Thymus (tissue), 11 donors: Measurements from ENCODE around the gene SMG9. TPM values are rescaled to one million over a fixed set of nuclear protein-coding genes. Genes with fewer than 3 reads are reported as not detected.

ENCODE experiments used
- DNase-seq, 9 donors: peaks; one replicate each; pipeline ENCODE4 v3.0.0-alpha.2; 2013; ENCODE audit warnings: low spot score in 9 of 9, low read depth in 6 of 9, missing footprints in 1 of 9
- H3K27ac ChIP-seq, 2 donors: one replicate each; pipeline ENCODE4 v1.5.1; 2013; ENCODE audit warnings: control low read depth in 1 of 2, low read depth in 1 of 2, low read length in 1 of 2, mild to moderate bottlenecking in 1 of 2, moderate library complexity in 1 of 2
- H3K27me3 ChIP-seq, 2 donors: one replicate each; pipeline ENCODE4 v1.5.1; 2013; ENCODE audit warnings: low read length in 1 of 2; ENCODE audit not compliant: control insufficient read depth in 2 of 2, insufficient read depth in 1 of 2
- H3K36me3 ChIP-seq, 2 donors: one replicate each; pipeline ENCODE4 v1.5.1; 2013; ENCODE audit warnings: low read length in 1 of 2, mild to moderate bottlenecking in 1 of 2, moderate library complexity in 1 of 2; ENCODE audit not compliant: control insufficient read depth in 2 of 2, insufficient read depth in 2 of 2
- H3K4me1 ChIP-seq, 2 donors: one replicate each; pipeline ENCODE4 v1.5.1; 2013; ENCODE audit warnings: low read length in 2 of 2; ENCODE audit not compliant: control insufficient read depth in 2 of 2, insufficient read depth in 2 of 2
- H3K4me3 ChIP-seq, 2 donors: one replicate each; pipeline ENCODE4 v1.5.1; 2013; ENCODE audit warnings: low read length in 2 of 2, control low read depth in 1 of 2, mild to moderate bottlenecking in 1 of 2
- H3K9me3 ChIP-seq, 2 donors: one replicate each; pipeline ENCODE4 v1.5.1; 2013; ENCODE audit warnings: low read length in 1 of 2, mild to moderate bottlenecking in 1 of 2; ENCODE audit not compliant: control insufficient read depth in 2 of 2, insufficient read depth in 1 of 2
- WGBS: extraction: QIAGEN DNeasy Blood & Tissue Kit; methylation state at CpG from one replicate; pipeline ENCODE4 v1.1.7; 2013; 5-methylcytosine and 5-hydroxymethylcytosine counted together
- polyA plus RNA-seq: library from polyadenylated mRNA; stranded (reverse); fragments of 200-250 nt; gene quantifications from one replicate; pipeline ENCODE4 v1.2.3, GENCODE V29; 2013
- total RNA-seq: library from RNA; stranded (reverse); fragments of 120-200 nt; gene quantifications from one replicate; pipeline ENCODE4 v1.2.4, GENCODE V29; 2013
- donor health status: healthy.

Gene SMG9
- total and polyA plus RNA-seq, 2 donors = 16.0 to 36.9 TPM

DNA sequence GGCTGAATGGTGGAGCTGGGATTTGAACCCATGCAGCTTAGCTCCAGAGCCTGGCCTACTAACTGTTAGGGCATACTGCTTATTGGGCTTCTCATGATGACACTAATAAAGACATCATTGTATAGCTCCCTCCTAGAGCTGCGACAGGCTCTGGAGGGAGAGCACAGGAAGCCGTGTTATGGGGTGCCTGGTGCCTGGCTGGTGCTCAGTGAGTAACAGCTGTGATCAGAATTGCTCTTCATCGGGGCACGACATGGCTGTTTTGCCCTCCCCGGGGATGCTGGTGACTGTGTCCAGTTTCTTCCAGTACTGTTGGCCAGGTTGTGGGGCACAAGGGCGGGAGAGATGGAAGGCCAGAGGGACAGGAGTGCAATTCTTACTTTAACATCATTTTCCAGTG lies 42.4 kb upstream of the SMG9 start:
- H3K9me3 ChIP-seq = peaks cover 1 to 5% of the 10 kb centered on the region in 2 donors
- no peaks in the 10 kb centered on the region for H3K36me3 ChIP-seq
- no peak for DNase-seq
- 65% methylated on average over 6 of the region's 6 CpGs for WGBS
- no peak overlapping the region for H3K4me3 ChIP-seq
- H3K27ac ChIP-seq = no peak overlapping the region
- H3K4me1 ChIP-seq = peaks cover 3 to 6% of the 10 kb centered on the region in 2 donors
- peaks cover 0 to 35% of the 10 kb centered on the region in 2 donors for H3K27me3 ChIP-seq

GRCh38 chr19:43790587-43790986 lies 35.8 kb upstream of the SMG9 start:
- H3K27me3 ChIP-seq = peaks cover 0 to 3% of the 10 kb centered on the region in 2 donors
- 22% methylated on average over 3 of the region's 3 CpGs for WGBS
- no peak for DNase-seq
- H3K4me1 ChIP-seq = no peaks in the 10 kb centered on the region
- H3K36me3 ChIP-seq = no peaks in the 10 kb centered on the region
- H3K27ac ChIP-seq = no peak overlapping the region
- H3K9me3 ChIP-seq = no peaks in the 10 kb centered on the region
- no peak overlapping the region for H3K4me3 ChIP-seq

DNA sequence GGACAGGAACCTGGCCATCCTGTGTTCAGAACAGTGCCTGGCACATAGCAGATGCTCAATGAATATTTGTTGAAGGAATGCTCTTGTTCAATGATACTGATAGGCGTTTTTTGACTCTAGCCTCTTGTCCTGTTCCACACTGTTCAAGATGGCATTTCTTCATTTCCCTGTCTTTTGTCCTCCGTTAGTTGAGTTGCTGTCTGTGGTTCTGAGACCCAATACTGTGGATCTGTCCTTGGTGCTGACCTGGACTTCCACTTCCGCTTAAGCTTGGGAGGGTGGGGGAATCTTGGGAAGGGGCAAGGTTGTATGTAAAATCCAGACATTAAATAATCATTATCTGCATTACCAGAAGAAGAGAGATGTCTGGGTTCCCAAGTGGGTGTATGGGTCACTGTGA lies 34.3 kb upstream of the SMG9 start:
- no peaks in the 10 kb centered on the region for H3K9me3 ChIP-seq
- peak in 2 of 9 donors; percentile 34 to 54 for DNase-seq

GRCh38 chr19:43786665-43787064 lies 31.9 kb upstream of the SMG9 start:
- Histone ChIP-seq H3K27me3 (no peaks in the 10 kb centered on the region), H3K4me1 (peaks cover 15 to 23% of the 10 kb centered on the region in 2 donors), H3K9me3 (no peaks in the 10 kb centered on the region), H3K27ac (no peak overlapping the region), H3K4me3 (no peak overlapping the region), H3K36me3 (no peaks in the 10 kb centered on the region)
- WGBS = 74% methylated on average over 1 of the region's 1 CpG
- no peak for DNase-seq

More for the DNA sequence above, 34.3 kb upstream of the SMG9 start:
- no peak overlapping the region for H3K27ac ChIP-seq
- peaks cover 10 to 11% of the 10 kb centered on the region in 2 donors for H3K4me1 ChIP-seq
- H3K36me3 ChIP-seq = no peaks in the 10 kb centered on the region
- peaks cover 0 to 3% of the 10 kb centered on the region in 2 donors for H3K27me3 ChIP-seq
- H3K4me3 ChIP-seq = no peak overlapping the region
- WGBS = 15% methylated on average over 3 of the region's 3 CpGs

DNA sequence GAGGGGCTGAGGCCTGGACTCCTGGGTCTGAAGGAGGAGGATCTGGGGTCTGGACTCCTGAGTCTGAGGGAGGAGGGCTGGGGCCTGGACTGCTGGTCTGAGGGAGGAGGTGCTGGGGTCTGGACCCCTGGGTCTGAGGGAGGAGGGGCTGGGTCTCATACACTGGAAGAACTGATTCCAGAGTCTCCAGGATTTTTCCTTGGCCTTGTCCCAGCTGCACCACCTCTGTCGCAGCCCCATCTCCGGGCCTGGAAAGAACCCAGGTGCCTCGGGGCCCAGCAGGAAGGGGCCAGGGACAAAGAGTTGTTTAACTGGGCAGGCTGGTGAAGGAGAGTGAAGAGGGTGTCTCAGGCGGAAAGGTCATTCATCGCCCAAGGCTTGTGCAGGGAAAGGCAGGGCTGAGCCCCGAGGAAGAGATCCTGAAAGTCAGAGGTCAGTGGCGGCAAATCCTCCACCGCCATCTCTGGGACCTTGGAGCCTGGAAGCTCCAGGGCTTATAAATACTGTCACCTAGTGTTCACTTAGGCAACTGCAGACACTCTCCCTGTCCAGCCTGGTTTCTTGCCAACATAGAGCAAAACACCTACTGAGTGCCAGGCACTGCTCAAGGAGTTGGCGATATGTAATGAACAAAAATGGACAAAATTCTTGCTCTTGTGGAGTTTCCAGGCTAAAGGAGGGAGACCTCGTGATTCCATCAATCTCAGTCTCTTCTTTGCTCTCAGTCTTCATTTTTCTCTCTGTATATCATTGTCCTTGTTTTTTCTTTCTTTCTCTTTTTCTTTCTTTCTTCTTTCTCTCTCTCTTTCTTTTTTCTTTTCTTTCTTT lies 30.4 kb upstream of the SMG9 start:
- WGBS = 33% methylated on average over 10 of the region's 10 CpGs
- no peak overlapping the region for H3K4me3 ChIP-seq
- DNase-seq = peak in 3 of 9 donors; percentile 63 to 86 (median 73)
- H3K27me3 ChIP-seq = no peaks in the 10 kb centered on the region
- H3K9me3 ChIP-seq = no peaks in the 10 kb centered on the region
- H3K4me1 ChIP-seq = peaks cover 21 to 38% of the 10 kb centered on the region in 2 donors
- H3K36me3 ChIP-seq = no peaks in the 10 kb centered on the region
- peak overlapping the region; percentile 93 to 98 for H3K27ac ChIP-seq

GRCh38 chr19:43784241-43784980 lies 29.6 kb upstream of the SMG9 start:
- H3K27me3 ChIP-seq = no peaks in the 10 kb centered on the region
- WGBS = 44% methylated on average over 4 of the region's 4 CpGs
- H3K27ac ChIP-seq = peak overlapping the region; percentile 93 to 98
- H3K4me1 ChIP-seq = peaks cover 26 to 46% of the 10 kb centered on the region in 2 donors
- H3K36me3 ChIP-seq = no peaks in the 10 kb centered on the region
- H3K4me3 ChIP-seq = peak overlapping the region in 1 of 2 donors; percentile 24
- H3K9me3 ChIP-seq = no peaks in the 10 kb centered on the region
- DNase-seq = peak in 2 of 9 donors; percentile 45 to 77

DNA sequence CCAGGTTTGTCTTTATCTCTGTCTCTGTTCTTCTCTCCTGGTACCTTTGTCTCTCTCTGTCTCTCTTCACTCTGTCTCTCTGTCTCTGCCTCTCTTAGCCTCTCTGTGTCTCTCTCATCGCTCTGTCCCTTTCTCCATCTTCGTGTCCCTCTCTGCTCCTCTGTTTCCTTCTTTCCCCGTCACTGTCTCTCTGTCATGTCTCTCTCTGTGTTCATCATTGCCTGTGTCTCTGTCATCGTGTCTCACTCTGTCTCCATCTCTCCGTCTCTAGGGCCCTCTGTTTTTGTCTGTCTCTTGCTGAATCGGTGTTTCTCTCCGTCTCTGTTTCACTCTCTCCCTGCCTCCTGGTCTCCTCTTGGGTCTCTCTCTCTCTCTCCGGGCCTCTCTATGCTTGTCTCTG lies 28.9 kb upstream of the SMG9 start:
- DNase-seq = no peak
- Histone ChIP-seq H3K4me3 (no peak overlapping the region), H3K4me1 (peaks cover 34 to 54% of the 10 kb centered on the region in 2 donors), H3K36me3 (no peaks in the 10 kb centered on the region), H3K27me3 (no peaks in the 10 kb centered on the region), H3K27ac (peak overlapping the region; percentile 93 to 98), H3K9me3 (no peaks in the 10 kb centered on the region)
- WGBS = 96% methylated on average over 8 of the region's 8 CpGs

GRCh38 chr19:43782689-43783231 lies 28.0 kb upstream of the SMG9 start:
- Histone ChIP-seq H3K27ac (no peak overlapping the region), H3K4me3 (no peak overlapping the region), H3K36me3 (no peaks in the 10 kb centered on the region), H3K9me3 (no peaks in the 10 kb centered on the region), H3K27me3 (no peaks in the 10 kb centered on the region), H3K4me1 (peaks cover 41 to 62% of the 10 kb centered on the region in 2 donors)
- DNase-seq = no peak
- 92% methylated on average over 24 of the region's 24 CpGs for WGBS

DNA sequence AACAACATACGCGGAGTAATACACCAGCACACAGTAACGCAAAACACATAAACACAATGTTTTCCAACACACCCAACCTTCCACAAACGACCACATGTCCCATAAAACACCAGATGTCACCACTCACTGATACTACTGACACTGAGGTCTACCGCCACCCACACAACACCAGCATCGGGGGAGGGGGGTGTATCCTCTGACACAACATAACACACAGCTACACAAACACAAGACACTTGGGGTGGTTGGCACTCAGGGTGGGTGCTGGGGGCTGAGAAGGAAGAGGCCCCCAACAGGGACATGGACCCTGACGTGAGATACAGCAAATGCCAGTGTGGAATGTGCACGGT lies 27.5 kb upstream of the SMG9 start:
- Histone ChIP-seq H3K36me3 (no peaks in the 10 kb centered on the region), H3K27me3 (no peaks in the 10 kb centered on the region), H3K4me1 (peaks cover 45 to 67% of the 10 kb centered on the region in 2 donors), H3K27ac (no peak overlapping the region), H3K4me3 (no peak overlapping the region), H3K9me3 (no peaks in the 10 kb centered on the region)
- no peak for DNase-seq
- WGBS = 70% methylated on average over 8 of the region's 8 CpGs
